ENCODE measurements around the gene SDF2.

Gene SDF2, protein sequence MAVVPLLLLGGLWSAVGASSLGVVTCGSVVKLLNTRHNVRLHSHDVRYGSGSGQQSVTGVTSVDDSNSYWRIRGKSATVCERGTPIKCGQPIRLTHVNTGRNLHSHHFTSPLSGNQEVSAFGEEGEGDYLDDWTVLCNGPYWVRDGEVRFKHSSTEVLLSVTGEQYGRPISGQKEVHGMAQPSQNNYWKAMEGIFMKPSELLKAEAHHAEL

GRCh38 chr17:28661635-28662526, at the start of gene SDF2, which contains the start of gene SUPT6H:
TSS of gene SDF2 (minus strand) at chr17:28661906. CDS start at chr17:28661876, 30 bp downstream.
TSS of gene SUPT6H (plus strand) at chr17:28662205. CDS start at chr17:28673402, 11,197 bp downstream.
- peak; percentile 93 for DNase-seq

- DNase-seq = peak; percentile 93
Observed at GRCh38 chr17:28710861-28711722, 49.4 kb upstream of the SDF2 start.

GRCh38 chr17:28707339-28707720, 45.6 kb upstream of the SDF2 start:
- DNase-seq = no peak

- DNase-seq = no peak
Observed at GRCh38 chr17:28706471-28707338, 45.0 kb upstream of the SDF2 start.

- no peak for DNase-seq
Observed at GRCh38 chr17:28705728-28706334, 44.1 kb upstream of the SDF2 start.

GRCh38 chr17:28705074-28705659, 43.5 kb upstream of the SDF2 start:
- no peak for DNase-seq

GRCh38 chr17:28704219-28704858, 42.6 kb upstream of the SDF2 start:
- DNase-seq = no peak

DNA sequence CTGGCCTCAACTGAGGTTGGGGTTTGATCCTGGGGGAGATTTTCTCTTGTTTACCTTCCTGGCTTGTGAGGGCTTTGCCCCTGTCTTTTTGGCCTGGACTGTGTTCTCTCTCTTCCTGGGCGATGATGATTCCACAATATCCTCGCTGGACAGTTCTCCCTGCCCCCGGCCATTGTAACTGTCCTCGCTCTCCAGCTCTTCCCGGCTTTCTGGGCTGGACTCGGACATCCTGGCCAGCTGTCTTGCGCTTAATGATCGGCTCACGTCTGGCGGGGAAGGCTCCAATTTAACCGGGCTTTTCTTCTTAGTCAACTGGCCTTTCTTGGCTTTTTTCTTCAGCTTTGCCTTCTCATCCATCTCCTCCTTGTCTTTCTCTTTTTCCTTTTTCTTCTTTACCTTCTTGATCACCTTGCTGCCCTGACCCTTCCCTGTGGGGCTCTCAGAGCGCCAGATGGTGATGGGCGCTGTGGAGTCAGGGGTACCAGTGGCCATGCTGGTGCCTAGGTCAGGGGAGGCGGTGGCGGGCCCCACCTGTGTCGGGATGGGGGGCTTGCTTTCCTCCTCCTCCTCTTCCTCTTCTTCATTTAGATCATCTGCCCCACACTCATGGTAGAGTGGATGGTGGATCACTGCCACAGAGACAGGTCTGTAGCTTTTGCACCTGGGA, 42.0 kb upstream of the SDF2 start:
- no peak for DNase-seq

DNA sequence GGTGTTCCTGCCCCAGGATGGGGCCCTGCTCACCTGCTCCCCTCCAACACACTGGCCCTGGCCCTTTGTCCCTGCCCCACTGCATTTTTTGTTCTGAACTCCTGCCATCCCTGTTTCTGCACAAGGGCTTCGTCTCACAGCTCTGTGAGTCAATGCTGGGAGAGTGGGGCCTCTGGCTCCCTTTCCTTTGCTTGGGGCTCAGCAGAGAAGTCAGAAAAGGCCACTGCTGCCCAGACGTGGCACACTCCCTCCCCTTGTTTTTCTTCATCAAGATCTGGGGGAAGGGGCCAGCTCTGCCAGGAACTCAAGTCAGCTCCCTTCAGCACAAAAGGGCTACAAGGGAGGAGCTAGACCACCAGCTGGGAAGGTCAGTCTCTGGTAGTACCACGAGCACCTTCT, 41.0 kb upstream of the SDF2 start:
- no peak for DNase-seq

DNA sequence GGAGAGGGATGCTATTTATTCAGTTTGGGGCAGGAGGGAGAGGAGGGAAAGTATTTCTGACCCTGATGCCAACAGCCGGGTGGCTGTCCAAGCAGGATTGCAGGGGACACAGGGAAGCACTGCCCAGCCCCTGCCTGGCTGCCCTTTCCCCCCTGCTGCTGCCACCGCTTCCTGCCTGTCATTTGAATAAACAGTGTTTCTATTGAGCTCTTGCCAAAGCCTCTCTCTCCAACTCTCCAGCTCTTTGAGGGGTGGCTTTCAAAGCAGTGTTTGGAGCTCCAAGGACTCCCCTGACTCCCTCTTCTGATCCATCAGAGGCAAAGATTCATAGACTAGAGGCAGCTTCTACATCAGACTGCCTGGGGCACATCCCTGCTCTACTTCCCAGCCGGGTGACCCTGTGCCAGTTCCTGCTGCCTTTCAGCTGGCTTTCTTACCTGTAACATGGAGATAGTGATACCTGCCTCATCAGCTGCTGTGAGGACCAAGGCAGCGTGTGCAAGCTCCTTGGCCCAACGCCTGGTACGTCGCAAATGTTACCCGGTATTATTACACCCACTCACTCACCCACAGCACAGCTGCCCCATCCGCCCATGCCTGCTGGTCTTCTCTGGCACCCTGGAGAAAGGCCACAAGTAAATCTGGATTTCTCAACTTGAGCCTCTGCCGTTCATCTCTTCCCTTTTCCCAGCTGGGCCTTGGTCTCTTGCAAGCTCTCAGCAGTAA, 40.5 kb upstream of the SDF2 start:
- no peak for DNase-seq

DNA sequence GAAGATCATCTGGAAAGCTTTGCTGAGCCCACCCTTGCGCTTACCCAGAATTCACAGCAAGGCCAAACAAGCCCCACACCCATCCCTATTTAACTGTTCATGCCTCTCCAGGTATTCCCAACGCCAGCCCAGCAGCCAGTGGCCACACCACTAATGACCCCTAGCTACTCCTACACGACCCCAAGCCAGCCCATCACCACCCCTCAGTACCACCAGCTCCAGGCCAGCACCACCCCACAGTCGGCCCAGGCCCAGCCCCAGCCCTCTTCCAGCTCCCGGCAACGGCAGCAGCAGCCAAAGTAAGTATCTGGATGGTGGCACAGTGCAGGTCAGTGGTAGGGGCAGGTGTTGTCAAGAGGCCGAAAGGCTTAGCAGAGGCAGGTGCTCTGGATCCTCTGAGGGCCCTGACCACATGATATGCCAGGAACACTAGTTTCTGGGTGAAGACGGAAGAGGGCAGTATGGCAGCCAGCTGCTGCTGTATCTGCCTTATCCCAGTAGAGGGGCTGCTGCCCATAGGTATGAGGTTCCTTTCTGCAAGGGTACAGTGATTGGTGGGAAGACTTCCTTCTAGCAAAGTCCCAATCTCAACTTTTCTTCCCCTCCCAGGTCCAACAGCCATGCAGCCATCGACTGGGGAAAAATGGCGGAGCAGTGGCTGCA, 39.3 kb upstream of the SDF2 start:
- no peak for DNase-seq

DNA sequence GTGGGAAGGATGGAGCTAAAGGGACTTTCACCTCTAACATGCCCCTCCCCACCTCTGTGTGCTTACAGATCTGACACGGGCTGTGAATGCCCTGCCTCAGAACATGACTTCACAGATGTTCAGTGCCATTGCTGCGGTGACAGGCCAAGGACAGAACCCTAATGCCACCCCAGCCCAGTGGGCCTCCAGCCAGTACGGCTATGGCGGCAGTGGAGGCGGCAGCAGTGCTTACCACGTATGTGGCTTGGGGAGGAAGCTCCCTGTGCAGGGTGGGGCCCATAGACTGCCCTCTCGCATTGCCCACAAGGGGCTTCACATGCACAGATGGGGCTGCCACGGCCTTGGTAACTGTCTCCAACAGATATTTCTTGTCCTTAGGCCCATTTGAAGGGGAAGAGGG, 38.6 kb upstream of the SDF2 start:
- no peak for DNase-seq

DNA sequence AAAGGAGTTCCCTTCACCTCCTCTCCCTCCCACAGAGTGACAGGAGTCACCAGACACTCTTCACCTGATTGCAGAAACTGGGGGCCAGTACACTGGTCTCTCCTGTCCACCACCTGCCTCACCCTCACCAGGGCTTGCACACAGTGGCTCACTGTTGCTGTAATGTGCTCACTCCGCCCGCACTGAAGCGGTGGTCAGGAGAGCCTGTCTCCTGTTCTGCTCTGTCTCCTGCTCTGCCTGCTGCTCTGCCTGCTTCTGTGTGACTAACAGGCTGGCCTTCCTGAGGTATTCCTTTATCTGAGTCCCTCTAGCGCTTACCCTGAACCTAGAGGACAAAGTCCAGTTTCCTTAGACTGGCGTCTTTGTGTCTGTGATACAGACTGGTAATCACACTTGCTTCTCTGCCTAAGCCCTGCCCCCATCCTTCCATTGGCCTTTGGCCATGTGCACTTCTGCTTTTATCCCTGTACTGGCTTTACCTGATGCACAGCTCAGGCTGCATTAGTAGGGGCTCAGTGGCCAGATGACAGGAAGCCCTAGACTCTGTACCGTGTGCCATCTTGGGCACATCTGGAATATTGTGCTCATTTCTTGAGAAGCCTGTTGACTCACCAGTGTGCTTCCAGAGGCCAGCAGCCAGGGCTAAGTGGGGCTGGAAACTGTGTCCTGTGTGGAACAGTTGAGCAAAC, 36.7 kb upstream of the SDF2 start:
- no peak for DNase-seq

DNA sequence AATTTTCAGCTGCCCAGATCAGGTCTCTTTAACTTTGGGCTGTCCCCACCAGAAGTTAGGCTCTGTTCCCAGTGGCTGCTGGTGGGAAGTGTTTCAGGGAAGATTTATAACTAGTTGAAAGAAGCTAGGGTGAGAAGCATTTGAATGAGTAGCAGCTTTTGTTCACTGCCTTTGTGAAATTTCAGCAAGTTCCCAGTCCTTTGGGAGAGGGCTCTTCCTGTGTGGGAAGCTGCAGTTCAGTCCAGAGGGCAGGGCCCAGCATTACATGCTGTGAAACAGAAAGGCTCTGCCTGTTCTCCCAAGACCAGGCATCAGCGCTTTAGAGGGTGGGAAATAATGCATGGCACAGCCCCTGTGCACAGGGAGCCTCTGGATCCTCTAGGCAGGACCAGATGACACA, 32.2 kb upstream of the SDF2 start:
- DNase-seq = no peak

DNA sequence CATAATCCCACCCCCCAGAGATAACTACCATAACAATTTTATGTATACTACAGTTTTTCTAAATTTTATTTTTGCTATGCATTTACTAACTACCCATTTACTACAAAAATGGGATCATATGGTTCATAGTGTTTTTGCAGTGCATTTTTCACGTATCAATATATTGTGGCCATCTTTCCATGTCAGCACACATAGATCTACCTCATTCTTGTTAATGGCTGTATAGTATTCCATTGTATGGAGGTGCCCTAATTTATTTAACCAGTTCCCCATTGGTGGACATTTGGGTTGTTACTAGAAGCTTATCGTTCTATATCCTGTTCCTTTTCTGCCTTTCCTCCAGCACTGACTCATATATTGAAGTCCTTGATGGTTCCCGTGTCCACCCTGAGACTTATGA, 27.3 kb upstream of the SDF2 start:
- no peak for DNase-seq

DNA sequence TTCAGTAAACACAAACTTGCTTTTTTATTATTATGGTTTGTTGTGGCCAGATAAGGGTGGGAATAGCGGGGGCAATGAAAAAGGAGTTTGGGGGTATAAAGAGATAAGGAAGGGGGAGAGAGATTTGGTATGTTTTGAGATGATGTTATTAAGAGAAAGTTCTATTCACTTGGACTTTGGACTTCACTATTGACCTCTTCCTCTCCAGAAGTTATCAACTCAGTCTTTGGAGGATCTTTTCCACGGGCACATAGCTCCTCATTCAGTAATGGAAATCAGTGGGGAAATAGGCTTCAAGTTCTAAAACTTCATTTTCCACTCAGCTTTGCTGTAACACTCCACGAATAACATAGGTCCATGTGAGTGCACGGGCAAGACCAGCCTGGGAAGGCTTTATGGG, 26.8 kb upstream of the SDF2 start:
- no peak for DNase-seq

DNA sequence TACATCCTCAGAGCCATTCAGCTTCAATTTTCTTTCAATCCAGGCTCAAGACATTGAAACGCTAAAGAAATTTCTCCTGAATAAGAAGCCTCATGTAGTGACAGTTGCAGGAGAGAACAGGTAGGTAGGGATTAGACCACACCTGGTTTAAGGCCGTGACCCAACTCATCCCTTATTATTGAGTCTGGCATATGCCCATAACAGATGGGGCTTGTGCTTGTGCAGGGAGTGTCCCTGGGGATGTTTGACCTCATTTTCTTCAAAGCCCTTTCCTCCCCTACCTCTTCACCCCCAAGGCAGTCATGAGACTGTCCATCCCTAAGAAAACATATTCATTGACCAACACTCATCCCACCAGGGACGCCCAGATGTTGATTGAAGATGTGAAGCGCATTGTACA, 24.6 kb upstream of the SDF2 start:
- no peak for DNase-seq

GRCh38 chr17:28685366-28685765, 23.7 kb upstream of the SDF2 start:
- no peak for DNase-seq

Data from CD4-positive, alpha-beta T cell treated with Interleukin-17A for 4 hours (primary cell).